ENCODE measurements around the gene SLC6A17.
A peak's percentile ranks its signal among the peaks of the same experiment; 100 is the strongest.

SLC6A17 gene

DNA sequence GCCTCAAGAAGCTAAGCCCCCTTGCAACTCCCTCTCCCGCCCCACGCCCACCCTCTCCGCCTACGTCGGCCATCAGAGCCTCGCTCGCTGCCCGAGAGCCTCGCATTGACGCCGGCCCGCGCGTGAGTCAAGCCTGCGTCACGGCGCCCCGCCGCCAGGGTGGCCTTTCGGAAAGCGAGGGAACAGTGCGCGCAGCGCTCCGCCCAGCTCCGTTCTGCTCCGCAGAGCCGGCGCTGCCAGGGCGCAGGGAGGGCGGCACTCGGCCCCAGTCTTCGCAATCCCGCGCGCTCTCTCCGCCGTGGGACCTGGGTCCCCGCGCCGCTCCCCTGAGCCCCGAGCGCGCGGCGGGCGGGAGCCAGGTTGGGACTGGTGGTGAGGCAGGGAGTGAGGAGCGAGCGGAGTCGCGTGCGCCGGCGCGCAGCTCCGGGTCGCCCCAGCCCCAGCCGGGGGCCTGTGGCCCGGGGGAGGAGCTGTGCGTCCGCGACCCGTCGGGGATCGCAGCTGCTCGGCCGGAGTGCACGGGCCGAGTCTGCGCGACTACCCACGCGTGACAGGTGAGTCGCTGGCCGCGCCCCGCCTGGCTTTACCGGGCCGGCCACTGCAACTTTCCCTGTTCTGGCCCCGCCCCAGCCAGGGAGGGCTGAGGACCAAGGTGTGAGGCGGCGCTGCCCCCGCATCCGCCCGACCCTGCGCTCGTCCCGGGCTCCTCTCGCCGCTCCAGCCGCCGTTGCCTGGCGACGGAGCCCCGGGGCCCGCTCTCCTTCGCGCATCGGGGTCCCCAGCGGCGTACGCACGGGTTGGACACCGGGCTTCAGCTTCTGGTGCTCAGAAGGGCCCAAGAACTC, at the start of gene SLC6A17:
SLC6A17 (plus strand) TSS at position 165 of the 845 bp plus-strand sequence. CDS start 16,436 bp downstream, outside the sequence.
- Histone ChIP-seq H3K9me3 (ENCODE audit: control insufficient read depth in 2 of 2, low read length in 2 of 2) (no peaks in the 10 kb centered on the region), H3K4me3 (ENCODE audit: low read length in 2 of 2) (peak within 1 kb of the TSS in 1 of 2 donors; percentile 40), H3K4me1 (ENCODE audit: control insufficient read depth, insufficient read depth, low read length) (peaks cover 11% of the 10 kb centered on the region), H3K27me3 (ENCODE audit: control insufficient read depth in 1 of 2, insufficient read depth in 2 of 2, low read length in 2 of 2) (peaks cover 54 to 55% of the 10 kb centered on the region in 2 donors), H3K27ac (ENCODE audit: low read length) (no peak within 1 kb of the TSS), H3K9ac (ENCODE audit: low read length in 2 of 2) (no peak within 1 kb of the TSS), H3K36me3 (ENCODE audit: control insufficient read depth in 2 of 2, insufficient read depth in 2 of 2, low read length in 2 of 2) (no peaks in the 10 kb centered on the region)

DNA sequence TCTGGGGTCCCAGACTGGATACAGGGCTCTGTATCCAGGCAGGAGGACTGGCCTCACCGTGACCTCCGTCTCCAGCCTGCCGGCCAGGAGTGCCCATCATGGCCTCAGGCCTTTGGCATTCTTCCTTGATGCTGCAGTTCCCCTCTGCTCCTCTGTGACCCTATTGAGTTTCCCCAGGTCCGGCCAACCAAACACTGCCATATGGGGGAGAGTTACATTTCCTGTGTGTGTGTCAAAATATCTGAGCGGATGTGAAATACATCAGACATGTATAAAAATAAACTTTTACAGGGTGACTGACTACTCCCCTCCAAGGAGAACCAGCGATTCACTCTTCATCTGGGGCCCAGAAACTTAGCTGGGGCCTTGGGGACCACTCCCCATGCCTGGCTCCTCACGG, 48.2 kb upstream of the SLC6A17 start:
- Histone ChIP-seq H3K9ac (ENCODE audit: low read length in 2 of 2) (no peak overlapping the region), H3K4me1 (ENCODE audit: control insufficient read depth, insufficient read depth, low read length) (no peaks in the 10 kb centered on the region), H3K27ac (ENCODE audit: low read length) (no peak overlapping the region), H3K27me3 (ENCODE audit: control insufficient read depth in 1 of 2, insufficient read depth in 2 of 2, low read length in 2 of 2) (no peaks in the 10 kb centered on the region), H3K9me3 (ENCODE audit: control insufficient read depth in 2 of 2, low read length in 2 of 2) (no peaks in the 10 kb centered on the region), H3K36me3 (ENCODE audit: control insufficient read depth in 2 of 2, insufficient read depth in 2 of 2, low read length in 2 of 2) (no peaks in the 10 kb centered on the region), H3K4me3 (ENCODE audit: low read length in 2 of 2) (no peak overlapping the region)

DNA sequence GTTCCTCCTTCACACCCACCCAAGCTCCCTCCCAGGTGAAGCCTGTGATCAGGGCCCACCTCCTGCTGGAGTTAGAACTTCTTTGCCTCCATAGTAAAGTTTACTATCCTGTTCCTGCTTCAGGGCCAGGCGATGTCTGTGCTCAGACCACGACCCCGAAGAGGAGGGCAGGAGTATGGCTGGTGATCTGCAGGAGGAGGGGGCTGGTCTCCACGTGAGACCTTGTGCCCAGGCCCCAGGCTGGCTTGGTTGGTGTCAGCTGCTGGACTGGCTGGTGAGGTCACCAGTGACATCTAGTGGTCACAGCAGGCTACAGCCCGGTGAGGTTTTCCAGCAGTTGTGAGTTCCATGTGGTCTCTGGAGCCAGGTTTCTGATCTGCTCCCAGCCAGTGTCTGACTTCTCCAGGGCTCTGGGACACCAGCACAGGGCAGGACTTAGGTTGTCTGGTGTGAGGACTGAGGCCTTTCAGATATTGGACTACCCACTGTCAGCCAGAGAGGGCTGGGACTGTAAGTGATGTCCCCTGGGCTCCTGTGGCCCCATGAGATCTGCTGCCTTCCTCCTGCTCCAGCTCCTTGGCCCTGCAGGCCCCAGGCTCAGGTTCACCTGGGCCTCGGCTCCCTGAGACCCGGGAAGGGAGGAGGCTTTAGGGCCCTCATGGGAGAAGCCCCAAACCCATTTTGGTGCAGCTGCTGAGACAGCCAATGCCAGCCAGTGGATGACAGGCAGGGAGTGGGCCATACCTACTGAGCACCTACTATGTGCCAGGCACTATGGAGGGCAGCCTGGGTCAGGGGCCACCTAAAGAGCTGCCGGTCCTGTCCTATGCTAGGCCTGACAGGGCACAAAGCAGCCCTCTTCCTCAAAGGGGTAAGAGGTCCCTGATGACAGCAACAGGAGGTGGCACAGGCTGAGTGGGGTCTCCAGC, 44.0 kb upstream of the SLC6A17 start:
- Histone ChIP-seq H3K4me1 (ENCODE audit: control insufficient read depth, insufficient read depth, low read length) (no peaks in the 10 kb centered on the region), H3K27ac (ENCODE audit: low read length) (no peak overlapping the region), H3K36me3 (ENCODE audit: control insufficient read depth in 2 of 2, insufficient read depth in 2 of 2, low read length in 2 of 2) (no peaks in the 10 kb centered on the region), H3K9ac (ENCODE audit: low read length in 2 of 2) (peak overlapping the region in 1 of 2 donors; percentile 13), H3K9me3 (ENCODE audit: control insufficient read depth in 2 of 2, low read length in 2 of 2) (no peaks in the 10 kb centered on the region), H3K27me3 (ENCODE audit: control insufficient read depth in 1 of 2, insufficient read depth in 2 of 2, low read length in 2 of 2) (peaks cover 0 to 2% of the 10 kb centered on the region in 2 donors), H3K4me3 (ENCODE audit: low read length in 2 of 2) (no peak overlapping the region)

DNA sequence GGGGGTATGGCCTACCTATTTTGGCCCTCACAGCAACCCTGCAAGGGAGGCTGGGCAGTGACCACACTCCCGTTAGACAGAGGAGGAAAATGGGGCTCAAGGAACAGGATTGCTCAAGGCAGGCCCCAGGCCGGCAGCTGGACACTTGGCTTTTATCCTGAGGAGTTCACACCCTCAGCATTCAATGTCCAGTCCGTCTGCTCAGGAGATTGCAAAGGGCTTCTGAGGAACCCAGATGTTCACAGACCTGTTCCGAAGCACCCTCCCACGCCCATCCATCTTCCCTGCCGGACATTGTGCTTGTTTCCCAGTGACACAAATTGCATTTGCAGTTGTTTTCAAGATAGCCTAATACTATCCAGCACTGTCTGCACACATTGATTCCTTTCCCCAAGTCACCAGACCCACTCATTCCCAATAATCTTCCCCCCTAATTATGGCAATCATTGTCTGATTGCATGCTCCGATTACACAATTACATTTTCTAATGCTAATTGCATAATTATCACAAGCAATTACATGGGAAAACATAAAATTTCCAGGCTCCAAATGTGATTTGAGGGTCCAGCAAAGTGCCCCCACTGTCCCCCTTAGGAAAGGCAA, 42.3 kb upstream of the SLC6A17 start:
- H3K4me1 ChIP-seq (ENCODE audit: control insufficient read depth, insufficient read depth, low read length) = no peaks in the 10 kb centered on the region
- no peaks in the 10 kb centered on the region for H3K9me3 ChIP-seq (ENCODE audit: control insufficient read depth in 2 of 2, low read length in 2 of 2)
- no peak overlapping the region for H3K4me3 ChIP-seq (ENCODE audit: low read length in 2 of 2)
- H3K36me3 ChIP-seq (ENCODE audit: control insufficient read depth in 2 of 2, insufficient read depth in 2 of 2, low read length in 2 of 2) = no peaks in the 10 kb centered on the region
- H3K9ac ChIP-seq (ENCODE audit: low read length in 2 of 2) = no peak overlapping the region
- no peak overlapping the region for H3K27ac ChIP-seq (ENCODE audit: low read length)
- H3K27me3 ChIP-seq (ENCODE audit: control insufficient read depth in 1 of 2, insufficient read depth in 2 of 2, low read length in 2 of 2) = peaks cover 0 to 4% of the 10 kb centered on the region in 2 donors

DNA sequence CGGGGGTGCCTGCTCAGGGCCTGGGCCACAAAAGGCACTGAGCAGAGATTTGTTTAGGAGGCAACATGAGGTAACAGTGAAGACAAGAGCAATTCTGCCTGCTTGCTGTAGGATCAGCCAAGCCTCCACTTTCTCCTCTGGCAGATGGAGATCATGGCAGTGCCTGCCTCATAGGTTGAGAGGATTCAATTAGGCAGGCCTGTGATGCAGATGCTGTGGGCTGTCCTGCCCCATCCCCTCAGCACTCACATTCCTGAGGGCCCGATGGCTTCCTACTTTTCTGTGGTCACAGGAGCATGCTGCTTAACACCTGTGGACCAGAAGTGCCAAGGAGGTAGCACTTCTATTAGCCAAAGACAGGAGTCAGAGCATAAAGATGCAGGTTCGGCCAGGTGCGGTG, 39.2 kb upstream of the SLC6A17 start:
- Histone ChIP-seq H3K4me3 (ENCODE audit: low read length in 2 of 2) (no peak overlapping the region), H3K27me3 (ENCODE audit: control insufficient read depth in 1 of 2, insufficient read depth in 2 of 2, low read length in 2 of 2) (peaks cover 4 to 5% of the 10 kb centered on the region in 2 donors), H3K9me3 (ENCODE audit: control insufficient read depth in 2 of 2, low read length in 2 of 2) (no peaks in the 10 kb centered on the region), H3K36me3 (ENCODE audit: control insufficient read depth in 2 of 2, insufficient read depth in 2 of 2, low read length in 2 of 2) (no peaks in the 10 kb centered on the region), H3K4me1 (ENCODE audit: control insufficient read depth, insufficient read depth, low read length) (no peaks in the 10 kb centered on the region), H3K9ac (ENCODE audit: low read length in 2 of 2) (no peak overlapping the region), H3K27ac (ENCODE audit: low read length) (no peak overlapping the region)

DNA sequence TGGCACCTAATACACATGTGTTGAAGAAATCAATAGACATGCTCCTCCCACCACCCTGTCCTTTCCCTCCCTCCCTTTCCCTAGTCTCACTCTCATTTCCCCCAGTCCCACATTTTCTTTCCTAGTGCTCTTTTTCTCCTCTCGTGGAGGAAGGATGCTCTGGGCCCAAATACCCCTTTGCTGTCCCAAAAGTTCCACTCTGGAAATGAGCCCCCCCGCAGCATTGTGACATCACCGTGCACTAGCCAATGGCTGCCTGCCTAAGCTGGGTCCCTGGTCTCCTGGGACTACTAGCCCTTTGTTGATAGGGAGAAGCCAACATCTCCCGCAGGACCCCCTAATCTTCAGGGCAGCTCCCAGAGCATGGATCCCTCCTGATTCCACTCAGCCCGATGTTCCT, 38.2 kb upstream of the SLC6A17 start, which contains the start of gene UBL4B:
UBL4B (plus strand) TSS at position 301 of the 400 bp plus-strand sequence; CDS start at position 393, 92 bp downstream.
- no peak within 1 kb of the TSS for H3K4me3 ChIP-seq (ENCODE audit: low read length in 2 of 2)
- no peak within 1 kb of the TSS for H3K27ac ChIP-seq (ENCODE audit: low read length)
- H3K9ac ChIP-seq (ENCODE audit: low read length in 2 of 2) = no peak within 1 kb of the TSS
- H3K36me3 ChIP-seq (ENCODE audit: control insufficient read depth in 2 of 2, insufficient read depth in 2 of 2, low read length in 2 of 2) = no peaks in the 10 kb centered on the region
- H3K9me3 ChIP-seq (ENCODE audit: control insufficient read depth in 2 of 2, low read length in 2 of 2) = no peaks in the 10 kb centered on the region
- H3K4me1 ChIP-seq (ENCODE audit: control insufficient read depth, insufficient read depth, low read length) = no peaks in the 10 kb centered on the region
- H3K27me3 ChIP-seq (ENCODE audit: control insufficient read depth in 1 of 2, insufficient read depth in 2 of 2, low read length in 2 of 2) = peaks cover 5 to 9% of the 10 kb centered on the region in 2 donors

DNA sequence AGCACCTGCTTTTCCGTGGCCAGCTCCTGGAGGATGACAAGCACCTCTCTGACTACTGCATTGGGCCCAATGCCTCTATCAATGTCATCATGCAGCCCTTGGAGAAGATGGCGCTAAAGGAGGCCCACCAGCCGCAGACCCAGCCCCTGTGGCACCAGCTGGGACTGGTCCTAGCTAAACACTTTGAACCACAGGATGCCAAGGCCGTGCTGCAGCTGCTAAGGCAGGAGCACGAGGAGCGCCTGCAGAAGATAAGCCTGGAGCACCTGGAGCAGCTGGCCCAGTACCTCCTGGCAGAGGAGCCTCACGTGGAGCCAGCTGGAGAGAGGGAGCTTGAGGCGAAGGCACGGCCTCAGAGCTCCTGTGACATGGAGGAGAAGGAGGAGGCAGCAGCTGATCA, 37.6 kb upstream of the SLC6A17 start:
- no peak overlapping the region for H3K27ac ChIP-seq (ENCODE audit: low read length)
- no peak overlapping the region for H3K9ac ChIP-seq (ENCODE audit: low read length in 2 of 2)
- H3K36me3 ChIP-seq (ENCODE audit: control insufficient read depth in 2 of 2, insufficient read depth in 2 of 2, low read length in 2 of 2) = no peaks in the 10 kb centered on the region
- H3K27me3 ChIP-seq (ENCODE audit: control insufficient read depth in 1 of 2, insufficient read depth in 2 of 2, low read length in 2 of 2) = peaks cover 5 to 9% of the 10 kb centered on the region in 2 donors
- no peaks in the 10 kb centered on the region for H3K9me3 ChIP-seq (ENCODE audit: control insufficient read depth in 2 of 2, low read length in 2 of 2)
- no peak overlapping the region for H3K4me3 ChIP-seq (ENCODE audit: low read length in 2 of 2)
- H3K4me1 ChIP-seq (ENCODE audit: control insufficient read depth, insufficient read depth, low read length) = no peaks in the 10 kb centered on the region

DNA sequence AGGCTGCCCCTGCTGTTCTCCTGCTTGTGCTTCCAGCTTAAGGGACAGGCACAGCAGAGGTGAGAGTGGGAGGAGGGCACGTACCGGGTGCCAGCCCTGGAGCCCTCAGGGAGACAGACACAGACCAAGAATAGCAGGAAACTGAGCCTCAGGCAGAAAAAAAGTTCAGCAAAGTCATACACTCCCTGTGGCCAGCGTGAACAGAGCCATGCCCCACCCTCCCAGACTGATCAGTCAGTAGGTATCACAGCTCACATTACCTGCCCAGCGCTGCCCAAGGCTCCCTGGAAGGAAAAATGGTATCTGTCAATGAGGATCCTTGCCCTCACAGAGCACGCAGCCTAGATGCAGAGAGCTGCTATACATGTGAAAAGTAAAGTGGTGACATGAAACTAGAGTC, 36.7 kb upstream of the SLC6A17 start:
- Histone ChIP-seq H3K4me3 (ENCODE audit: low read length in 2 of 2) (no peak overlapping the region), H3K36me3 (ENCODE audit: control insufficient read depth in 2 of 2, insufficient read depth in 2 of 2, low read length in 2 of 2) (no peaks in the 10 kb centered on the region), H3K27me3 (ENCODE audit: control insufficient read depth in 1 of 2, insufficient read depth in 2 of 2, low read length in 2 of 2) (peaks cover 5 to 7% of the 10 kb centered on the region in 2 donors), H3K27ac (ENCODE audit: low read length) (no peak overlapping the region), H3K9me3 (ENCODE audit: control insufficient read depth in 2 of 2, low read length in 2 of 2) (no peaks in the 10 kb centered on the region), H3K4me1 (ENCODE audit: control insufficient read depth, insufficient read depth, low read length) (no peaks in the 10 kb centered on the region), H3K9ac (ENCODE audit: low read length in 2 of 2) (no peak overlapping the region)

DNA sequence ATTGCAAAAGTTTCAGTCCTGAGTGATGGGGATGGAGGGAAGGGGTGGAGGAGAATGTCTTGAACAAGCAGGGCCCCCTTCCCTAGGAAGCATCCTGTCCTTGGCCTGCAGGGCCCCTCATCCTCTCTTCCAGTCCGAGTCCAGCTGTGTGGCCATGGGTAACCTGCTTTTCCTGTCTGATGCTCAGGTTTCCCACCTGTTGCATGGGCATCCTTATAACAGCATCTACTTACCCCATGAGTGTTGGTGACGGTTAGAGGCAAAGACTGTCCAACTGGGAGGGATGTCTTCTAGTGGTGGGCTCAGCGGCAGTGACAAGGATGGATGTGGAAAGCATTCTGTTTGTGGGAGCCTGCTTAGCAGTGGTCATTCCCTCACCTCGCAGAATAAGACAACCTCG, 36.1 kb upstream of the SLC6A17 start:
- no peak overlapping the region for H3K27ac ChIP-seq (ENCODE audit: low read length)
- H3K4me1 ChIP-seq (ENCODE audit: control insufficient read depth, insufficient read depth, low read length) = no peaks in the 10 kb centered on the region
- H3K9me3 ChIP-seq (ENCODE audit: control insufficient read depth in 2 of 2, low read length in 2 of 2) = no peaks in the 10 kb centered on the region
- H3K4me3 ChIP-seq (ENCODE audit: low read length in 2 of 2) = no peak overlapping the region
- H3K9ac ChIP-seq (ENCODE audit: low read length in 2 of 2) = no peak overlapping the region
- no peaks in the 10 kb centered on the region for H3K36me3 ChIP-seq (ENCODE audit: control insufficient read depth in 2 of 2, insufficient read depth in 2 of 2, low read length in 2 of 2)
- peaks cover 5 to 7% of the 10 kb centered on the region in 2 donors for H3K27me3 ChIP-seq (ENCODE audit: control insufficient read depth in 1 of 2, insufficient read depth in 2 of 2, low read length in 2 of 2)

DNA sequence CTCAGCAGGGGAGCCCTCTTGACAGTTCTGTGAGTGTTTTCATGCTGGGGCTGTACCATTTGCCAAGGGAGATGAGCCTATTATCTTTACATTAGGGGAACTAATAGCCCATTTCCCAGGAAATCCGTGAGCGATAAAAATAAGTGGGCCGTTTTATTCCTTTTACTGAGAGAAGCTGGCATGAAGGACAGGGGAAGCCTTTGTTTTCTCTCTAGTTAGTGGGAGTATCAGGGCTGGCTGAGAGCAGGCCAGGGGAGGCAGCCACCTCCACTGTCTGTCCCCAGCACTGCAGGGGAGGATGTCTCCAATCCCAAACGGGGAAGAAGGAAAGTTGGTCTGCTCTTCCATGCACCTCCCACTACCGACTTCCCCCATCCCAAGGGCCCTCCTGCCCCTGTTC, 35.5 kb upstream of the SLC6A17 start:
- H3K36me3 ChIP-seq (ENCODE audit: control insufficient read depth in 2 of 2, insufficient read depth in 2 of 2, low read length in 2 of 2) = no peaks in the 10 kb centered on the region
- H3K4me3 ChIP-seq (ENCODE audit: low read length in 2 of 2) = no peak overlapping the region
- no peaks in the 10 kb centered on the region for H3K4me1 ChIP-seq (ENCODE audit: control insufficient read depth, insufficient read depth, low read length)
- H3K27me3 ChIP-seq (ENCODE audit: control insufficient read depth in 1 of 2, insufficient read depth in 2 of 2, low read length in 2 of 2) = peaks cover 7 to 9% of the 10 kb centered on the region in 2 donors
- H3K9me3 ChIP-seq (ENCODE audit: control insufficient read depth in 2 of 2, low read length in 2 of 2) = no peaks in the 10 kb centered on the region
- H3K27ac ChIP-seq (ENCODE audit: low read length) = no peak overlapping the region
- no peak overlapping the region for H3K9ac ChIP-seq (ENCODE audit: low read length in 2 of 2)
